Cardiac muscle cell (in vitro differentiated cells and primary cell): ENCODE data around the gene FBXL15. TPM values are rescaled to one million over a fixed set of nuclear protein-coding genes. Genes with fewer than 3 reads are reported as not detected.

ENCODE experiments used
- DNase-seq, 2 donors: peaks; one replicate each; pipeline versions ENCODE4 v3.0.0 to v3.0.0-alpha.2; 2010 to 2017; ENCODE audit warnings: low read depth in 1 of 2, low spot score in 1 of 2
- H3K27ac ChIP-seq: fragments of 200-600 bp; sonication (generic); 2 replicates; pipeline ENCODE4 v1.5.1; 2016
- H3K27me3 ChIP-seq: fragments of 200-600 bp; sonication (generic); 2 replicates; pipeline ENCODE4 v1.6.0; 2016; ENCODE audit warnings: control low read depth
- H3K36me3 ChIP-seq: fragments of 200-600 bp; sonication (generic); 2 replicates; pipeline ENCODE4 v1.5.1; 2016; ENCODE audit warnings: control low read depth
- H3K4me1 ChIP-seq: fragments of 200-600 bp; sonication (generic); 2 replicates; pipeline ENCODE4 v1.8.1; 2017; ENCODE audit warnings: low read depth, mild to moderate bottlenecking, mixed run types
- H3K4me3 ChIP-seq: fragments of 200-600 bp; sonication (generic); 2 replicates; pipeline ENCODE4 v1.5.1; 2016; ENCODE audit warnings: mild to moderate bottlenecking
- H3K9me3 ChIP-seq: fragments of 200-600 bp; sonication (generic); 2 replicates; pipeline ENCODE4 v1.5.1; 2017; ENCODE audit warnings: low read depth, mild to moderate bottlenecking, control low read depth
- polyA plus RNA-seq: library from polyadenylated mRNA; unstranded; fragments of >200 nt; fragmentation: Nextera tagmentation; extraction: Ambion mirVana; gene quantifications from 2 replicates; pipeline ENCODE4 v1.2.1, GENCODE V29; 2016
- total RNA-seq: library from RNA; depleted of rRNA; stranded (reverse); fragments of >200 nt; gene quantifications from 2 replicates; pipeline ENCODE4 v1.2.3, GENCODE V29; 2016
- TF ChIP-seq, protein P1 (sequence below): IDR thresholded peaks from 2 replicates; pipeline ENCODE4 v1.5.1; 2012; ENCODE audit warnings: low read depth, mild to moderate bottlenecking, low read length

Gene FBXL15
- total and polyA plus RNA-seq, 2 experiments from 2014 or later, result 36.3 to 46.3 TPM

DNA sequence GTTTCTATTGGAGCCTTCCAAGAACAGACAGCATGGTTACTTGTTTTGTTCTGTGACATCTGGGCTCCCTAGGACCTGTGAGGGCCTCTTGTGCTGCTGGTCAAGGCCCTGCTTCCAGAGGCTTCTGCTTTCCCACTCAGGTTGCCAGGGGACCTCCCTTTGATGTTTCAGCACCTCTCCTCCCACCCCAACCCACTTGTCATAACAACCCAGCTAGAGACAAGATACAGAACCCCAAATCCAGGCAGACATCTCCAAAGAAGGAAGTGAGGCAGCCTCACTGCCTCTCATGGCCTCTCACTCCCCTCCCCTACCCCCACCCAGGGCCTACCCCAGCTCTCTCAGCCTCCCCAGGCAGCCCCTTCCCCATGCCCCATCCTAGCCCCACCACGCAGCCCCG is 13.8 kb upstream of the FBXL15 start:
- no peak for DNase-seq
- no peak overlapping the region for H3K4me3 ChIP-seq

DNA sequence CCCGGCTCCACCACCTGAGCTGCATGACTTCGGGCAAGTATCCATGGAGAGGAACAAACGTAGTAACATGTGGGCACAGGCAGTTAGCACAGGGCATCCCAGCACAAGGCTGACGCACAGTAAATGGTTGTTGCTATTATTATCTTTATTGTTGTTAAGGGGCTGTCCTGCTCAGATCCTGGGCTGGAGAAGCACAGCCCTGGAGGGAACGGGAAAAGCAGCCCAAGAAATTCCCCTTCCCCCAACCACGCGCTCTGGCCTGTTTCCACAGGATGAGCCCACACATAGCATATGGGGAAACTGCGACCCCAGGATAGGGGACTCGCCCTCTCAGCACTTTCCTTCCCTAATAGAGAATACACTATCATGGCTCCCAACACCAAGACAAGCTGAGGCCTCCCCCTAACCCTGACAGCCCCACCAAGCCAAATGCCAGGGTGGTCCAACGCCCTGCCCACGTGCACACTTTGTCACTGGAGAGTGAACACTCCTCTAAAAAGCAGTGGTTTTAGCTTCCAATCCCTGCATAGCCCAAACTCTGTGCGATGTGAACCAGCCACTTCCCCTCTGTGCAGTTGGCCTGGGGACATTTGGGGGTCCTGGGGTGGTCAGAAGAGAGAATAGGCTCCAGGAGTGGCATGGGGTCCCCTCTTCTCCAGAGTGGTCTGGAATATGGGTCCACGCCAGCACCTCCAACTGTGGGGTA is 13.1 kb upstream of the FBXL15 start:
- H3K4me1 ChIP-seq, result no peaks in the 10 kb centered on the region
- no peaks in the 10 kb centered on the region for H3K36me3 ChIP-seq
- no peaks in the 10 kb centered on the region for H3K9me3 ChIP-seq
- H3K27me3 ChIP-seq, result peaks cover 32% of the 10 kb centered on the region
- TF ChIP-seq, protein P1, sequence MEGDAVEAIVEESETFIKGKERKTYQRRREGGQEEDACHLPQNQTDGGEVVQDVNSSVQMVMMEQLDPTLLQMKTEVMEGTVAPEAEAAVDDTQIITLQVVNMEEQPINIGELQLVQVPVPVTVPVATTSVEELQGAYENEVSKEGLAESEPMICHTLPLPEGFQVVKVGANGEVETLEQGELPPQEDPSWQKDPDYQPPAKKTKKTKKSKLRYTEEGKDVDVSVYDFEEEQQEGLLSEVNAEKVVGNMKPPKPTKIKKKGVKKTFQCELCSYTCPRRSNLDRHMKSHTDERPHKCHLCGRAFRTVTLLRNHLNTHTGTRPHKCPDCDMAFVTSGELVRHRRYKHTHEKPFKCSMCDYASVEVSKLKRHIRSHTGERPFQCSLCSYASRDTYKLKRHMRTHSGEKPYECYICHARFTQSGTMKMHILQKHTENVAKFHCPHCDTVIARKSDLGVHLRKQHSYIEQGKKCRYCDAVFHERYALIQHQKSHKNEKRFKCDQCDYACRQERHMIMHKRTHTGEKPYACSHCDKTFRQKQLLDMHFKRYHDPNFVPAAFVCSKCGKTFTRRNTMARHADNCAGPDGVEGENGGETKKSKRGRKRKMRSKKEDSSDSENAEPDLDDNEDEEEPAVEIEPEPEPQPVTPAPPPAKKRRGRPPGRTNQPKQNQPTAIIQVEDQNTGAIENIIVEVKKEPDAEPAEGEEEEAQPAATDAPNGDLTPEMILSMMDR, result no peak
- no peak for DNase-seq
- H3K4me3 ChIP-seq, result no peak overlapping the region
- no peak overlapping the region for H3K27ac ChIP-seq

More for the DNA sequence above, 13.8 kb upstream of the FBXL15 start:
- H3K27ac ChIP-seq, result no peak overlapping the region
- no peaks in the 10 kb centered on the region for H3K4me1 ChIP-seq
- no peaks in the 10 kb centered on the region for H3K36me3 ChIP-seq
- no peaks in the 10 kb centered on the region for H3K9me3 ChIP-seq
- TF ChIP-seq, protein P1, result no peak
- H3K27me3 ChIP-seq, result peaks cover 32% of the 10 kb centered on the region

DNA sequence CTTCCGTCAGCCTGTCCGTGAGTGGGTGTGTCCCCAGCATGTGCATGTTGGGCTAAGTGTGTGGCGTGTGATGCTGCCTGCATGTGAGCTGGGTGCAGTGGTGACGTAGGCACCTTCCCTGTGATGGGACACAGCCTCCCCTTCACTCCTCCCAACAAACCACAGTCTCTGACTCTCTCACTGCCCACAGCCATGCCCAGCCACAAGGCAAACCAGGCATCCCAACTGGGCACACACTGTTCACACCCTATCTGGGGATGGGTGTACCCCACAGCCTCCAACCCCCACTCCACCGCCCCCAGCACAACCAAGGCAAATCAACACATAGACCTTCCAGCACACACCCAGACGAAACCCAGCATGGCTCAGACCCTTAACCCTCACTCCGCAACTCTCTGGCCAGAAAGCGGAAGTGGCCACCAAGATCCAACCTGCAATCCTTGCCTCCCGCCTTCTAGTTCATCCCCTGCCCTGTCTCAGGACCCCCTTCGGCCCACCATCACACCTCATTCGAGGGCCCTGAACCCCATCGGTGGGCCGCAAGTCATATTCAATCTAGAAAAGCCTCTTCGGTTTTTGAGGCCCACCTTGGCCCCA is 12.4 kb upstream of the FBXL15 start:
- Histone ChIP-seq H3K27ac (no peak overlapping the region), H3K9me3 (no peaks in the 10 kb centered on the region), H3K27me3 (peaks cover 38% of the 10 kb centered on the region), H3K36me3 (no peaks in the 10 kb centered on the region), H3K4me3 (peak overlapping the region; percentile 49), H3K4me1 (no peaks in the 10 kb centered on the region)
- TF ChIP-seq, protein P1, result no peak
- no peak for DNase-seq

DNA sequence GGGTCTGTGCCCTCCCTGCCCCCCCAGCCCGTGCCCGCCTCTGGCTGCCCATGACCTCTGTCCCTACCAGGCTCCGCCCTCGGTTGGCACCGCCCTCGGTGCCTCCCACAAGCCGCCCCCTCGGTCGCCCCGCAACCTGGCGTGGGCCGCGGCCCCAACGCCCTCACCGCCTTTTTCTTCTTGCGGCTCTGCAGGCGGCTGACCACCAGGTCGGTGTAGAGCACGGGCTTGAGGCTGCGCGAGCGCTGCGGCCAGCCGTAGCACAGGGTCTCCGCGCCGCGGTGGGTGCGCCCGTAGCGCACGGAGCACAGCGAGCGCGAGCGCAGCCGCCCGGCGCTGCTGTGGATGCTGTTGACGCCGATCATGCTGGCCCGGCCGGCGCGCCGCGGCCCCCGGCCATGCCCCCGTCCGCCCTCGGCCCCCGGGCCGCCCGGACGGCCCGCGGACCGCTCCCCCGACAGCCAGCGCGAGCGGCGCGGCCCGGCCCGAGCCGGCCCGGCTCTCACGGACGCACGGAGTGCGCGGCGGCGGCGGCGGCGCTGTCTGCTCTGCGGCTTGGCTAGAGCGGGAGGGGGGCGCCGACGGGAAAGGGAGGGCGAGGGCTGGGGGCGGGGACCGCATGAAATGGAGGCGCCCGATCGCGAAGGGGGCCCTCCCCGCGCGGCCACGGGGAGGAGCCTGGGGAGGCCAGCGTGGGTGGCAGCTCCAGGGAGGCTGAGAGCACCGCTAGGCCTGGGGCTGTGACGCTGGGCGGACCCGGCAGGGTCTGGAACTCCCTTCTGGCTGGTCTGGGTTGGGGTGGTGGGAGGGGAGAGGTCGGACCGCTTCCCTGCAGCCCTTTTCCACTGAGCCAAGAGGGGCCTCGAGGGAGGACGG is 11.7 kb upstream of the FBXL15 start:
- H3K36me3 ChIP-seq, result no peaks in the 10 kb centered on the region
- peak; percentile 77 to 82 for DNase-seq
- no peak overlapping the region for H3K27ac ChIP-seq

More for the DNA sequence above, 11.7 kb upstream of the FBXL15 start:
- H3K4me3 ChIP-seq, result peak overlapping the region; percentile 49
- no peaks in the 10 kb centered on the region for H3K4me1 ChIP-seq
- TF ChIP-seq, protein P1, result no peak
- no peaks in the 10 kb centered on the region for H3K9me3 ChIP-seq
- H3K27me3 ChIP-seq, result peaks cover 38% of the 10 kb centered on the region
